Right atrium auricular region (tissue), 2 donors: Measurements from ENCODE around the gene FZR1. TPM values are rescaled to one million over a fixed set of nuclear protein-coding genes. Genes with fewer than 3 reads are reported as not detected.
A peak's percentile ranks its signal among the peaks of the same experiment; 100 is the strongest.

ENCODE experiments used
- DNase-seq: peaks from one replicate; pipeline ENCODE4 v3.0.0-alpha.2; 2019; ENCODE audit warnings: low spot score
- H3K27ac ChIP-seq, 2 donors: fragments of 200-600 bp; sonication (generic); 1 replicate in 1 of 2; 2 replicates in 1 of 2; pipeline ENCODE4 v1.5.1; 2016 to 2019
- H3K27me3 ChIP-seq, 2 donors: fragments of 200-600 bp; sonication (generic); one replicate each; pipeline versions ENCODE4 v1.5.1 to v1.6.0; 2017 to 2019
- H3K36me3 ChIP-seq: fragments of 200-600 bp; sonication (generic); one replicate; pipeline ENCODE4 v1.5.1; 2016
- H3K4me1 ChIP-seq, 2 donors: fragments of 200-600 bp; sonication (generic); one replicate each; pipeline versions ENCODE4 v1.5.1 to v1.6.0; 2017 to 2019
- H3K4me3 ChIP-seq, 2 donors: fragments of 200-600 bp; sonication (generic); 1 replicate in 1 of 2; 2 replicates in 1 of 2; pipeline ENCODE4 v1.5.1; 2017 to 2019; ENCODE audit warnings: mild to moderate bottlenecking in 1 of 2, moderate library complexity in 1 of 2
- H3K9me3 ChIP-seq, 2 donors: fragments of 200-600 bp; sonication (generic); one replicate each; pipeline ENCODE4 v1.5.1; 2019
- CTCF ChIP-seq, 2 donors: fragments of 200-600 bp; sonication (generic); IDR thresholded peaks; one replicate each; pipeline ENCODE4 v1.5.1; 2019; ENCODE audit warnings: antibody characterized with exemption in 2 of 2
- total RNA-seq, 2 donors: library from RNA; depleted of rRNA; stranded (reverse); fragments of >200 nt; gene quantifications; one replicate each; pipeline ENCODE4 v1.1.0, GENCODE V29; 2016

Gene FZR1
- total RNA-seq, 2 donors from 2014 or later, result 20.6 to 21.7 TPM

- no peak overlapping the region for H3K27ac ChIP-seq
- DNase-seq, result peak; percentile 75
- no peaks in the 10 kb centered on the region for H3K9me3 ChIP-seq
- no peaks in the 10 kb centered on the region for H3K36me3 ChIP-seq
- no peaks in the 10 kb centered on the region for H3K27me3 ChIP-seq
- H3K4me1 ChIP-seq, result no peaks in the 10 kb centered on the region
- no peak overlapping the region for H3K4me3 ChIP-seq
- TF ChIP-seq CTCF (IDR thresholded peaks at IDR 0.05), result peak; percentile 84 to 98
Observed at GRCh38 chr19:3544742-3545668, 38.9 kb downstream of the FZR1 start.

GRCh38 chr19:3545669-3546034 is 39.5 kb downstream of the FZR1 start:
- no peak for TF ChIP-seq CTCF (IDR thresholded peaks at IDR 0.05)
- Histone ChIP-seq H3K4me1 (no peaks in the 10 kb centered on the region), H3K4me3 (no peak overlapping the region), H3K9me3 (no peaks in the 10 kb centered on the region), H3K27me3 (no peaks in the 10 kb centered on the region), H3K36me3 (no peaks in the 10 kb centered on the region), H3K27ac (no peak overlapping the region)
- DNase-seq, result no peak

GRCh38 chr19:3546119-3546518 is 40.0 kb downstream of the FZR1 start:
- H3K27me3 ChIP-seq, result no peaks in the 10 kb centered on the region
- H3K4me1 ChIP-seq, result no peaks in the 10 kb centered on the region
- no peaks in the 10 kb centered on the region for H3K9me3 ChIP-seq
- no peak for DNase-seq
- no peaks in the 10 kb centered on the region for H3K36me3 ChIP-seq
- H3K4me3 ChIP-seq, result no peak overlapping the region
- no peak for TF ChIP-seq CTCF (IDR thresholded peaks at IDR 0.05)
- no peak overlapping the region for H3K27ac ChIP-seq

- H3K36me3 ChIP-seq, result no peaks in the 10 kb centered on the region
Observed at GRCh38 chr19:3547301-3547731, 41.2 kb downstream of the FZR1 start.

GRCh38 chr19:3547767-3548282 is 41.7 kb downstream of the FZR1 start:
- peaks cover 0 to 5% of the 10 kb centered on the region in 2 donors for H3K4me1 ChIP-seq
- no peak overlapping the region for H3K27ac ChIP-seq
- H3K27me3 ChIP-seq, result no peaks in the 10 kb centered on the region
- H3K36me3 ChIP-seq, result no peaks in the 10 kb centered on the region
- no peak for TF ChIP-seq CTCF (IDR thresholded peaks at IDR 0.05)
- no peaks in the 10 kb centered on the region for H3K9me3 ChIP-seq
- no peak overlapping the region for H3K4me3 ChIP-seq
- no peak for DNase-seq

More at GRCh38 chr19:3547301-3547731, 41.2 kb downstream of the FZR1 start:
- Histone ChIP-seq H3K9me3 (no peaks in the 10 kb centered on the region), H3K4me1 (no peaks in the 10 kb centered on the region), H3K27me3 (no peaks in the 10 kb centered on the region), H3K4me3 (no peak overlapping the region), H3K27ac (no peak overlapping the region)
- peak in 1 of 2 donors; percentile 52 for TF ChIP-seq CTCF (IDR thresholded peaks at IDR 0.05)
- no peak for DNase-seq
